Left ventricle myocardium superior (tissue), 1 donor: Measurements from ENCODE around the gene DNAJC3. TPM values are rescaled to one million over a fixed set of nuclear protein-coding genes. Genes with fewer than 3 reads are reported as not detected.
"Not testable (repeated sequence)": the region's sequence is repeated elsewhere in the genome, so short reads cannot be mapped to it uniquely, and the experiment has no call there.

ENCODE experiments used
- ATAC-seq: fragments of 200-7000 bp; cut with Tn5 transposase; one replicate; pipeline ENCODE4 v1.9.1; 2020; ENCODE audit warnings: mild to moderate bottlenecking, moderate library complexity
- DNase-seq: peaks from one replicate; pipeline ENCODE4 v3.0.0-alpha.2; 2020
- intact Hi-C: fragments of 100-400 bp; cut with micrococcal nuclease; formaldehyde crosslinking; loops from one replicate; pipeline ENCODE4 v1.11.0; 2022
- total RNA-seq: library from RNA; stranded (reverse); fragmentation: NEBNext Ultra II Directional; extraction: Animal tissue kit (Norgen Biotek cat#: 25700); gene quantifications from one replicate; pipeline ENCODE4 v1.2.1, GENCODE V29; 2021
- donor health status: DM: no; HTN: yes; CAD: no; lungs with severe emphysema.

DNAJC3 gene
- total RNA-seq, 1 donor from 2014 or later, result 31.7 TPM

DNA sequence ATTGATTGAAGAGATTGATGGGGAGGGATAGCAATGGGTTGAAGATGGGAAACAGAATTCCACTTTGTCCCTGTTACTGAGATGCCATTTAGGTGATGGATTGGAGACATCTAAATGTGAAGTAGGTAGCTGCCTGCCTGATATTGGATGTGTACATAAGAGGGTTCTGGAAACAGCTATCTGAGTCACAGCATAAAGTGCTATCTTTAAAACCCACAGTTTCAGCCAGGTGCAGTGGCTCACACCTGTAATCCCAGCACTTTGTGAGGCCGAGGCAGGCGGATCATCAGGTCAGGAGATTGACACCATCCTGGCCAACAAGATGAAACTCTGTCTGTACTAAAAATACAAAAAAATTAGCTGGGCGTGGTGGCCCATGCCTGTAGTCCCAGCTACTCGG lies 72.6 kb downstream of the DNAJC3 start:
- no peak for ATAC-seq

DNA sequence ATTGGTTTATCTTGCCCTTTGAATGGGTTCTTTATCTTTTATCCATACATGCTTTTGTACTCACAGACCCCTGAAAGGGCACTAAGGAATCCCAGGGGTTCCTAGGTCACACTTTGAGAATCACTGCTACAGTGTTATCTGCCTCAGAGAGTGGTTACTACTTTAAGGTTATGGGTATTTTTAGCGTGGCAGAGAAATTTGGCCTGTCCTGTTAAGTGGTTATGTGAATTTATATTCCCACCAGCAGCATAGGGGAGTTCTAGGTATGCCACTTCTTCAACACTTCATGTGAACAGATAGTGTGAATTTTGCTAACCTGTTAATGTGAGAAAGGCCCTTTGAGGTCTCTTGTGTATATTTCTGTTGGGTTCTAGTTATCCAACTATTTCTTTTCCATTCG lies 75.7 kb downstream of the DNAJC3 start:
- intact Hi-C loops, result no loop called here
- peak; percentile 64 for ATAC-seq

More for the DNA sequence above, 72.6 kb downstream of the DNAJC3 start:
- intact Hi-C loops, result no loop called here
- DNase-seq, result no peak

DNA sequence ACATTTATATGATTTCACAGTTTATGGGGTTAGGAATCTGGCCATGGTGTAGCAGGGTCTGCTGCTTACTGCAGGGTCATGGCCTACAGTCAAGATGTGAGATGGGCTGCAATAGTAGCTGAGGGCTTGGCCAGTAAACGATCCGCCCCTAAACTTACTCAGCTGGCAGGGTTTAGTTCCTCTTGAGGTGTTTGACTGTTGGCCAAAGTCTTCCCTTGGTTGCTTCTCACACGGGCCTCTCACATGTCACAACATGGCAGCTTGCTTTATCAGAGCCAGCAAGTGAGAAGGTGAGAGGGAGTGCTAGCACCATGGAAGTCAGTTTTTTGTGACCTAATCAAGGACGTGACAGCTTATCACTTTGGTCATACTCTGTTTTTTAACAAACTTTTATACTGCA lies 77.1 kb downstream of the DNAJC3 start:
- no peak for DNase-seq
- intact Hi-C loops, result no loop called here
- ATAC-seq, result no peak

More for the DNA sequence above, 75.7 kb downstream of the DNAJC3 start:
- DNase-seq, result no peak

DNA sequence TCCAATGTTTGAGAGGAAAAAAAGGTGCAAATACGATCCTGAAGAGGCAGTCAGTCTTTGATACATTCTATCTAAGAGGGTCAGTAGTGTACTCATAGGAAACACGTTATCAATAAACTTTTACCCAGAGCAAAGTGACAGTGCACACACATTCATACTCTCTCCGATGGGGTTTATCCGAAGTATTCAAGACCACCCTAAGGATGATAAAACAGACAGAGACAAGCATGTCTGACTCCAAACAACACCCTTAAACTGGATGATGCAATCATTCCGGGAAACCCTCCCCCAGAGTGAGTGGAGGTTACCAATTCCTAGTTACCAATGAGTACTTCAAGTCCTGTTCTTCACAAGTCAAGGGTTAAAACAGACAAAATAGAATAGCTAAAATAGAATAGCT lies 79.1 kb downstream of the DNAJC3 start:
- intact Hi-C loops, result no loop called here
- ATAC-seq, result no peak
- DNase-seq, result no peak

DNA sequence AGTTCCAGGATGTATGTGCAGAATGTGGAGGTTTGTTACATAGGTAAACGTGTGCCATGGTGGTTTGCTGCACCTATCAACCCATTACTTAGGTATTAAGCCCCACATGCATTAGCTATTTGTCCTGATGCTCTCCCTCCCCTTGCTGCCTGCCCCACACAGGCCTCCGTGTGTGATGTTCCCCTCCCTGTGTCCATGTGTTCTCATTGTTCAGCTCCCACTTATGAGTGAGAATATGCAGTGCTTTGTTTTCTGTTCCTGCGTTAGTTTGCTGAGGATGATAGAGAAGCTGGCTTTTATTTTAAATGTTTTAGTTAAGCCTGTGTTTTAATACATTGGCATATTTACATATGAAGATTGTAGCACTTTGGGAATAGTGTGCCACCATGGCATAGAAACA lies 85.7 kb downstream of the DNAJC3 start:
- ATAC-seq, intact Hi-C loops, DNase-seq: not testable (repeated sequence)

DNA sequence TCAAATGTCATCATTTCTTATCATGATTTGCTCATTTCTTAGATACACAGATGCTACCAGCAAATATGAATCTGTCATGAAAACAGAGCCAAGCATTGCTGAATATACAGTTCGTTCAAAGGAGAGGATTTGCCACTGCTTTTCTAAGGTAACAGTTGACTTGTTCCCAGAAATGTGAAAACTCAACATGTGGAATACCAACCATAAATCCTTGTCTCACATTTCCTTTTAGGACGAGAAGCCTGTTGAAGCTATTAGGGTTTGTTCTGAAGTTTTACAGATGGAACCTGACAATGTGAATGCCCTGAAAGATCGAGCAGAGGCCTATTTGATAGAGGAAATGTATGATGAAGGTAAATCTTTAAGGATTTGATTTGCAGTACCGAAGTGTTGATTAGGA lies 86.7 kb downstream of the DNAJC3 start:
- intact Hi-C loops, result no loop called here
- no peak for ATAC-seq
- no peak for DNase-seq

DNA sequence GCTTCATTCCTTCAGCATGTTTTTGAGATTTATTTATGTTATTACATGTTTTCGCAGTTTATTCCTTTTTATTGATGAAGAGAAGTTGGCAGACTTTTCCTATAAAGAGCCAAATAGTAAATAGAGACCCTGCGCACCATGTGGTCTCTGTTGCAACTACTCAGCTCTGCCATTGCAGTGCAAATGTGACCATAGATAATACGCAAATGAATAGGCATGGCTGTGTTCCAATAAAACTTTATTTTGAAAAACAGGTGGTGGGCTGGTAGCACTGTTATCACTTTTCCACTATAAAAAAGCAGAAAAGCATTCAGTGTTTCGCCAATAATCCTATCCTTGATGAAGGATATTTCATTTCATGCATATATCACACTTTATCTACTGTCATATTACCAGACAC lies 95.0 kb downstream of the DNAJC3 start:
- intact Hi-C loops, result no loop called here
- DNase-seq, result no peak
- no peak for ATAC-seq

DNA sequence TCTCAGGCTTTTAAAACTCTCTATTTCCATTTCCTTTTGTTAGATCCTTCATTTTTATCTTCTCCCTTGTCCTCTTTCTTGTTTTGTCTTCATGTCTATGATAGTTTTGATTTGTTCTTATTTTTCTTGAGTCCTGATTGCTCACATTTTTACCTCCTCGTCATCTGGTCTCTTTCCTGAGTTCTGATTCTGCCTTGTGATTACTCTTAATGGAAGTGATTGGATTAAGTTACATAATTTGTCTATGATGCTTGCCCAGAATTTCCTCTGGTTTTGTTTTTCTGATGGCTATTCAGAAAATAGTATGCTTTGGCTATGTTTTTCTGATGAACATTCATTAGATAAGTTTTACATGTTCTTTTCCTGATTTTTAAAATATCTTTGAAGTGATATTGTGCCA lies 102.6 kb downstream of the DNAJC3 start:
- no peak for DNase-seq
- ATAC-seq, result no peak
- intact Hi-C loops, result no loop called here

DNA sequence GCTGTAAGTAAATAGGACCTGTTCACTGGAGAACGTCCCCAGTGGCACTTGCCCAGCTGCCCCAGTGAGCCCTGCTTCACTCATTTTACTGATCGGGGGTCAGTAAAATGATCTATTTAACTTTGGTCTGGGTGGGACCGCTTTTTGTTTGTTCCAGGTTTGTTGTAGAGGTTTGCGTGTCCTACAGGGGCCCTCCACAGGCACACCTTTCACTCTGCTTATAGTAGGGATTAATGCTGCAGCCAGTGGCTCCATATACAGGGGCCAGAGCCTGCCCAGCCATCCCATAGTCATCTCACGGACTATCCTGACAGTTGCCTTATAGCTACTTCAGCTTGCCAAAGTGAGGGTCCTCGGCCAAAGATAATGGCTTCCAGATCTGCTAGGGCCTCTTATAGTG lies 104.1 kb downstream of the DNAJC3 start:
- DNase-seq (no peak), ATAC-seq (no peak)
- intact Hi-C loops, result no loop called here

DNA sequence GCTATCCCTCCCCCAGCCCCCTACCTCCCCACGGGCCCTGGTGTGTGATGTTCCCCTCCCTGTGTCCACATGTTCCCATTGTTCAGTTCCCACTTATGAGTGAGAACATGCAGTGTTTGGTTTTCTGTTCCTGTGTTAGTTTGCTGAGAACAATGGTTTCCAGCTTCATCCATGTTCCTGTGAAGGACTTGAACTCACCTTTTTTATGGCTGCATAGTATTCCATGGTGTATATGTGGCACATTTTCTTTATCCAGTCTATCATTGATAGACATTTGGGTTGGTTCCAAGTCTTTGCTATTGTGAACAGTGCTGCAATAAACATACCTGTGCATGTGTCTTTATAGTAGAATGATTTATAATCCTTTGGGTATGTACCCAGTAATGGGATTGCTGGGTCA lies 105.0 kb downstream of the DNAJC3 start:
- ATAC-seq, intact Hi-C loops, DNase-seq: not testable (repeated sequence)

DNA sequence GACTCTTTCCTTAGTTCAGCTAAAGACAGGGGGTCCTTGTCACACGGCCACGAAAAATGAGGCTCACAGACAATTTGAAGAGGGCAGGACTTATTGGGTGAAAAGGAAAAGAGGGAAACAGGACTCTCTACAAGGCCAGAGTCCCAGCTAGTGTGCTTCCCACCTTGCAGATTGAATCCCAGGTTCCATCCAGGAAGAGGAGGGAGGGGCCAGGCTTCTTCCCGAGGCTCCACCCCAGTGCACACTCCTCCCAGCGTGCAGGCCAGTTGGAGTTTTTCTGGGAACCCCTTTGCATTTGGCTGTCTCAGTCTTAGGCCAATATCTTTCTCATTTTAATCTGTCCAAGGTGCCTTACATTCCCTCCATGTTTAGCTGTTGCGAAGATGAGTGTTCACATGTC lies 106.8 kb downstream of the DNAJC3 start:
- ATAC-seq, result no peak
- intact Hi-C loops, result no loop called here
- DNase-seq, result no peak

DNA sequence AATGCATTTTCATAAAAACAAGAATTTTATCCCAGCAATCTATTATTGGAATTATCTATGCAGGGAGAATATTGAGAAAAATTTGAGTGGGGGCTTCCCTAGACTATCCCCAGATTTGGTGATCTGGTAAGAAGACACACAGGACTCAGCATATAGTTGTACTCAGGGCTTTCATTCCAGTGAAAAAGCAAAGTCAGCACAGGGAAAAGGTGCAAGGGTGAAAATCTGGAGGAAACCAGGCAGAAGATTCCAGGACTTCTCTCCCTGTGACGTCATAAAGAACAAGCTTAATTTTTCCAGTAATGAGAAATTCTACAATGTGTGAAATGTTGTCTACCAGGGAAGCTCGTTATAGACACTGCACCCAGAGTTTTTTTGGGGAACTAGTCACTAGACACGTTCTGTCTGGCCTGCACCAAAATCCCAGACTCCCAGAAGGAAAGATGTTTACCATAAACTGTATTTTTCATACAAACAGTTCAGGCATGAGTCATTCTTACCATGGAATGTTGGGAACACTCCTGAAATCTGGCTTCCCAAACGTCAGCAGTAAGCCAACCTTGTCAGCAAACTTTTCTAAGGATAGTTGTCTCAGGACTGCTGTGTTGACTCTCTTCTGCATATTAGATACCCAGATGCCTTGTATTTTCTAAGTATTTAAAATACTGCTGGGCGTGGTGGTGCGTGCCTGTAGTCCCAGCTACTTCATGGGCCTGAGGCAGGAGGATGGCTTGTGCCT lies 107.4 kb downstream of the DNAJC3 start:
- DNase-seq, result no peak
- intact Hi-C loops, result no loop called here
- ATAC-seq, result no peak

DNA sequence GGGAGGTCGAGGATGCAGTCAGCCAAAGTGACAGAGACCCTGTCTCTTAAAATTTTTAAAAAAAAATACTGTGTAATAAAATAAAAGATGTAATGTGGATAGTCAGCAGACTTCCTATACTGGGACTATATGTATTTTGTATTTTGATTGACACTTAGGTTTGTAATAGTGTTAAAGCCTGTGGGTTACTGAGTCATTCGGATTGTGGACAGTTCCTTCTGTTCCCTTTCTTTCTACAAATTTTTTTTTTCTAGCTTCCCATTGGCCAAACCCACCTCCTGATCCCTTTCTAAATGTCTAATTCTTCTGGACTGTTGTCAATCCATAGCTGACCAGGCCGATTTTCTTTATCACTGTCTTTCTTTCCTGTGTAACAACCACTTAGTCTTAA lies 108.0 kb downstream of the DNAJC3 start:
- no peak for DNase-seq
- intact Hi-C loops, result no loop called here
- ATAC-seq, result no peak

DNA sequence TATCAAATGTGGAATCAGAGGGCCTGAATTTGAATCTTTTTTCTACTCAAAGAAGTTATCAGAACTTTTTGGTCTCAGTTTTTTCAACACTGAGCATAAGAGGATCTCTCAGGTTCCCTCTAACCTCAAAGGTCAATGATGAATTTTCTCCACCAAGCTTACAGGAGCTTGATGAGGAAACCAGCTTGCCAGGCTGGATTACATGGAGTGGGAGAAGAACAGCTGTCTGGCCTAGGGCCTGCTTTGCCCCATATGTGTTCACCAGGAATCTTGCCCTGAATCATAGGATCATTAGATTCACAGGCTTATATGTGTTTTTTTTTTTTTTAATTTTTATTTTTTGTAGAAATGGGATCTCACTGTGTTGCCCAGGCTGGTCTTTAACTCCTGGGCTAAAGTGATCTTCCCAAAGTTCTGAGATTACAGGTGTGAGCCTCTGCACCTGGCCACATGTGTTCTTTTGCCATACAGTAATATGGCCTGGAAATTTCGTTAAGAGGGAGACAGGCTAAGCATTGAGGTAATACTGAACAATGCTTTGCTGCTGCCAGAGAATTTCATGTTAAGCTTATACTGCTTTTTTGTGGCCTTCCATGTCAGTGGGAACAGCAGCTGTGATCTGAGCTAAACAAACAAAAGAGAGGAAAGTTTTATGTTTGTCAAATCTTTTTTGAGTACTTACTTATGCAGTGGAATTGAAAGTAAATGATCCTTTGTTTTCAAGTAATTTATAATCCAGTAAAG lies 110.6 kb downstream of the DNAJC3 start:
- DNase-seq (no peak), ATAC-seq (no peak)
- intact Hi-C loops, result no loop called here

DNA sequence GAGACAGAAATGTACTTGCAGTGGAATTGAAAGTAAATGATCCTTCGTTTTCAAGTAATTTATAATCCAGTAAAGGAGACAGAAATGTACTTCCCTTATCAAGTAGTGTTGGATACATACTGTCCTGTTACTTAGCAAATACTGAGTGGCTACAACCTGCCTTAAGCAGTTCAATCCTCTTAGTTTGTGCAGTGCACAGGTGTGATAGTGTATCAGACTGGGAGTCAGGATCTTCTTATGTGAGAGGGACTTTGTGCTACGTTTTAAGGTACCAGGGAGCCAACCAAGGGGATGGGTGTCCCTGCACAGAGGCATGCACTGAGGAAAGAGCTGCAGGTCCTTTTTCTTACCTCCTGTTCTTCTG lies 111.1 kb downstream of the DNAJC3 start:
- ATAC-seq (no peak), DNase-seq (no peak)
- intact Hi-C loops, result no loop called here

DNA sequence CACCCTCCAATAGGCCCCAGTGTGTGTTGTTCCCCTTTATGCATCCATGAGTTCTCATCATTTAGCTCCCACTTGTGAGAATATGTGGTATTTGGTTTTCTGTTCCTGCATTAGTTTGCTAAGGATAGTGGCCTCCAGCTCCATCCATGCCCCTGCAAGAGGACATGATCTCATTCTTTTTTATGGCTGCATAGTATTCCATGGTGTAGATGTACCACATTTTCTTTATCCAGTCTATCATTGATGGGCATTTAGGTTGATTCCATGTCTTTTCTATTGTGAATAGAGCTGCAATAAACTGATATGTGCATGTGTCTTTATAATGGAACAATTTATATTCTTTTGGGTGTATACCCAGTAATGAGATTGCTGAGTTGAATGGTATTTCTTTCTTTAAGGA lies 112.4 kb downstream of the DNAJC3 start:
- intact Hi-C loops, ATAC-seq, DNase-seq: not testable (repeated sequence)

DNA sequence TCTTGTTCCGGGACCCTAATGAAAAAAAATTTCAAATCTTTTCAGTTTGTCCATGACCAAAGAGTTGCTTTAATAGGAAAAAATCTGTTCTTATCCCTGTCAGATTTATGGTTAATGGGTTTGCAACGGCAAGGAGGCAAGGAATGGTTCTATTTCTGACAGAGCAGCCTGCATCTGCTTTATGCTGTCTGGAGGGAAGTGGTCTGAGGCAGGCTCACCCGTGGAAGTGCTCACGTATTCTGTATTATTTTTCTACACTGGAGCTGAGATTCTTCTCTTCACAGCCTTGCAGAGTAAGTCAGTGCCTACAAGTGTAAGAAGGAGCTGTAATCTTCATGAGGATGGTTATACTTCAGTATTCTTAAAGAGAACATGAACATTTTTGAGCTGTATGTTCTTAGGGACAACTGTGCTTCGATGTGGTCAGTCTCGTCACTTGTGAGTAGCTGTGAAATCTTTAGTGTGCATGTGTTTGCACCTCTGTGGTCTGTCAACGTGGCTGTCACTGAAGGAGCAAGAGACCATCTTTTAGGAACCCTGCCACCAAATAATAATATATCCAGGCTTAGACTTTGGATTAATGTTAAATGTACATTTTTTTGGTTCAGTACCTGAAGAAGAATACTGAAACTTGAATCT lies 114.3 kb downstream of the DNAJC3 start:
- DNase-seq, result no peak
- no peak for ATAC-seq
- intact Hi-C loops, result no loop called here

DNA sequence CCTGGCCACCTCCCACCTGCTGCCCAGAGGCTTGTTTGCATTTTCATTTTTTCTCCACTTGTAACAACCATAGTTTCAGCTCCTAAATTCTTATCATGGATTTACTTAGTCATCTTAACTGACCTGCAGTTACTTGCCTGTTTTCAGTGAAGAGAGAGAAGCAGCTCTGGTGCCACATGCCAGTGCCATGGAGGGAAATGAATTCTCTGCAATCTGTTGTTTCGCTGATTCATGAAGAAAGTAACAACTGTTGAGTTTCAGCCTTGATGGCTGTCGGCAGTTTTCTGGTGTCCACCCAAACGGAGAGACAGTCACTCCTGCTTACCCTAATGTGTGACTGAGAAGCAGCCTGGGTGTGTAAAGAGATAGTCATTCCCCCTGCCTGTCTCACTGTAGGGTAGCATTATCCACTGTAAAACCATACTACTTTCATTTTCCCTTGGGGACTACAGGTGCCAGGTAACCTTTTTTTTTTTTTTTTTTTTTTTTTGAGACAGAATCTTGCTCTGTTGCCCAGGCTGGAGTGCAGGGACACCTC lies 116.1 kb downstream of the DNAJC3 start:
- intact Hi-C loops, result no loop called here
- ATAC-seq, result no peak
- DNase-seq, result no peak

DNA sequence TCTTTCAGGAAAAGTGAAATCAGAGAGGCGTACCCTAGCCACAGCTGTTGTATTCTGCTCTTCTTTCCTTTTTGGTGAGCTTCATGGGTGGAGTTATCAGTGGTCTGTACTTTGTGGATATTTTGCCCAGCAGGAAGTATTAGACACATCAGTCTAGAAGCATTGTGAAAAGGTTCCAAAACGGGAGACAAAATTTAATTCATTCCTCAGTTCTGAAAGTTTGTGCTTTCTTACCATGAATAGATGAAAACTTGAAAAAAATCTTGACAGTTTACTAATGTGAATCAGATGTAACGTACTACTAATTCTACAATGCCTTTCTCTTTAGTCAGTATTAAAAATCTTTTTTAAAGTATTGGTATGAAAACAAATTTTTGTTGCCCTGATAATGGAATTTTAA lies 116.8 kb downstream of the DNAJC3 start:
- DNase-seq (no peak), ATAC-seq (no peak)
- intact Hi-C loops, result no loop called here

DNA sequence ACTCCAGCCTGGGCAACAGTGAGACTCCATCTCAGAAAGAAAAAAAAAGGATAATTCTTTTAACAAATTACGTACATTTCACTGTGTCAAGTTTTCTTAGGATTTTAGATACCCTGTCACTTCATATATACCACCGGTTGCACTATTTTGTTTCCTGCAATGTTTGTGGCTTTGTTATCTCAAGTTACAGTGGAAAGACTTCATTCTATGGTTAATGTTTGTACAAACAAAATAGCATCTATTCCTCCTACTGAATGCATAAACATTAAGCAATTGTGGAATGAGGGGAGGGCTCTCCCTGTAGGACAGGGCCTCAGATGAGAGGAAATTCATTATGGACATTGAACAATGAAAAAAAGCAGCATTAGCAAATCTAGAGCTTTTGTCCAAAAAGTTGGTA lies 120.1 kb downstream of the DNAJC3 start:
- intact Hi-C loops, result no loop called here
- no peak for ATAC-seq
- DNase-seq, result no peak
